Heart right ventricle (tissue), 16 donors: Measurements from ENCODE around the gene VPS13A. TPM values are rescaled to one million over a fixed set of nuclear protein-coding genes. Genes with fewer than 3 reads are reported as not detected.

Source experiments
- ATAC-seq, 8 donors: fragments of 200-7000 bp; cut with Tn5 transposase; one replicate each; pipeline ENCODE4 v1.9.1; 2020; ENCODE audit warnings: mild to moderate bottlenecking in 8 of 8, moderate library complexity in 8 of 8, moderate number of reproducible peaks in 1 of 8
- DNase-seq, 2 donors: peaks; one replicate each; pipeline ENCODE4 v3.0.0-alpha.2; 2020
- H3K27ac ChIP-seq, 10 donors: fragments of 200-600 bp; sonication (generic) in 2 of 10; one replicate each; pipeline versions ENCODE4 v1.5.0 to v1.8.0; 2020 to 2022; ENCODE audit warnings: mild to moderate bottlenecking in 3 of 10
- H3K27me3 ChIP-seq, 7 donors: fragments of 200-600 bp; one replicate each; pipeline ENCODE4 v1.8.0; 2021 to 2022; ENCODE audit warnings: mild to moderate bottlenecking in 2 of 7
- H3K36me3 ChIP-seq, 9 donors: fragments of 200-600 bp; sonication (generic) in 1 of 9; one replicate each; pipeline versions ENCODE4 v1.5.0 to v1.8.0; 2020 to 2022; ENCODE audit warnings: mild to moderate bottlenecking in 2 of 9
- H3K4me1 ChIP-seq, 9 donors: fragments of 200-600 bp; sonication (generic) in 1 of 9; one replicate each; pipeline versions ENCODE4 v1.5.0 to v1.8.0; 2020 to 2022; ENCODE audit warnings: mild to moderate bottlenecking in 4 of 9
- H3K4me3 ChIP-seq, 10 donors: fragments of 200-600 bp; sonication (generic) in 2 of 10; one replicate each; pipeline versions ENCODE4 v1.5.0 to v1.8.0; 2020 to 2022; ENCODE audit warnings: mild to moderate bottlenecking in 7 of 10, moderate library complexity in 2 of 10
- H3K9me3 ChIP-seq, 11 donors: fragments of 200-600 bp in 10 of 11; sonication (generic) in 2 of 11; one replicate each; pipeline versions ENCODE4 v1.5.0 to v1.8.0; 2013 to 2022; ENCODE audit warnings: mild to moderate bottlenecking in 2 of 11, control low read depth in 1 of 11, moderate library complexity in 1 of 11
- WGBS, 2 donors: extraction: QIAGEN DNeasy Blood & Tissue Kit; methylation state at CpG; one replicate each; pipeline ENCODE4 v1.1.7; 2013; ENCODE audit warnings: inconsistent platforms in 1 of 2; 5-methylcytosine and 5-hydroxymethylcytosine counted together
- intact Hi-C, 10 donors: fragments of 100-400 bp; cut with DNase I; formaldehyde crosslinking; loops; one replicate each; pipeline versions ENCODE4 v1.11.1 to v1.14.2; 2022
- polyA plus RNA-seq, 2 donors: library from polyadenylated mRNA; stranded (reverse); fragments of 200-250 nt; gene quantifications; one replicate each; pipeline ENCODE4 v1.2.3, GENCODE V29; 2013
- total RNA-seq, 10 donors: library from RNA; stranded (reverse); fragmentation: NEBNext Ultra II Directional in 3 of 10; extraction: Animal tissue kit (Norgen Biotek cat#: 25700) in 3 of 10; gene quantifications; one replicate each; pipeline versions ENCODE4 v1.2.1 to v1.2.4, GENCODE V29; 2021 to 2023
- TF ChIP-seq, protein P1 (sequence below), 9 donors: fragments of 200-600 bp; sonication (generic) in 2 of 9; IDR thresholded peaks; one replicate each; pipeline versions ENCODE4 v1.5.0 to v1.8.0; 2021 to 2022; ENCODE audit warnings: antibody characterized with exemption in 9 of 9, mild to moderate bottlenecking in 5 of 9, moderate library complexity in 1 of 9
- donor health status: Arrhythmogenic right ventricular cardiomyopathy.
- donor health status: ischemic (EF 13 %, LVEDD 7.1; RV severe dilation, severe dysfunction).
- donor health status: healthy with polysubstance abuse.
- donor health status: DM: no; HTN: yes; CAD: no.
- donor health status: DM: no; HTN: no; CAD: no.
- donor health status: ischemic (EF 25% LVEDD 6.9; RV normal size, moderate dysfunction).
- donor health status: ischemic (EF 25% LVEDD 5.7; RV mildly dilated, moderate dysfunction).
- donor health status: healthy.
- donor health status: DM: yes; HTN: yes; CAD: no.
- donor health status: Ischemic cardiomyopathy.
- donor health status: ischemic (EF 35%, LVEDD 5.7; RV mildly dilated, moderate dysfunction).
- donor health status: nonischemic (EF 11% LVEDD 7.7; RV severe dilation, severe dysfunction).
- donor health status: DM: yes; HTN: yes; CAD: no.
- donor health status: PGD.
- donor health status: ischemic (EF 29% LVEDD 5.4; RV normal size, mild dysfunction).
- donor health status: nonischemic (EF 23%, LVEDD 6.1; RV moderate dilation, normal function).

Gene VPS13A
- total and polyA plus RNA-seq, 12 donors: 6.8 to 53.2 (median 33.6) TPM

- Histone ChIP-seq H3K27me3 (no peaks in the 10 kb centered on the region), H3K9me3 (no peaks in the 10 kb centered on the region), H3K27ac (no peak overlapping the region), H3K4me3 (no peak overlapping the region), H3K4me1 (no peaks in the 10 kb centered on the region), H3K36me3 (peaks cover 0 to 61% (median 4%) of the 10 kb centered on the region in 9 donors)
- ATAC-seq (no peak), DNase-seq (no peak)
- TF ChIP-seq, protein P1, sequence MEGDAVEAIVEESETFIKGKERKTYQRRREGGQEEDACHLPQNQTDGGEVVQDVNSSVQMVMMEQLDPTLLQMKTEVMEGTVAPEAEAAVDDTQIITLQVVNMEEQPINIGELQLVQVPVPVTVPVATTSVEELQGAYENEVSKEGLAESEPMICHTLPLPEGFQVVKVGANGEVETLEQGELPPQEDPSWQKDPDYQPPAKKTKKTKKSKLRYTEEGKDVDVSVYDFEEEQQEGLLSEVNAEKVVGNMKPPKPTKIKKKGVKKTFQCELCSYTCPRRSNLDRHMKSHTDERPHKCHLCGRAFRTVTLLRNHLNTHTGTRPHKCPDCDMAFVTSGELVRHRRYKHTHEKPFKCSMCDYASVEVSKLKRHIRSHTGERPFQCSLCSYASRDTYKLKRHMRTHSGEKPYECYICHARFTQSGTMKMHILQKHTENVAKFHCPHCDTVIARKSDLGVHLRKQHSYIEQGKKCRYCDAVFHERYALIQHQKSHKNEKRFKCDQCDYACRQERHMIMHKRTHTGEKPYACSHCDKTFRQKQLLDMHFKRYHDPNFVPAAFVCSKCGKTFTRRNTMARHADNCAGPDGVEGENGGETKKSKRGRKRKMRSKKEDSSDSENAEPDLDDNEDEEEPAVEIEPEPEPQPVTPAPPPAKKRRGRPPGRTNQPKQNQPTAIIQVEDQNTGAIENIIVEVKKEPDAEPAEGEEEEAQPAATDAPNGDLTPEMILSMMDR (IDR thresholded peaks at IDR 0.05): no peak
- intact Hi-C loops: no loop called here
- WGBS, 2 donors: 78 to 86% methylated on average over 2 of the region's 2 CpGs
Observed at GRCh38 chr9:77210116-77210515, 32.8 kb downstream of the VPS13A start.

DNA sequence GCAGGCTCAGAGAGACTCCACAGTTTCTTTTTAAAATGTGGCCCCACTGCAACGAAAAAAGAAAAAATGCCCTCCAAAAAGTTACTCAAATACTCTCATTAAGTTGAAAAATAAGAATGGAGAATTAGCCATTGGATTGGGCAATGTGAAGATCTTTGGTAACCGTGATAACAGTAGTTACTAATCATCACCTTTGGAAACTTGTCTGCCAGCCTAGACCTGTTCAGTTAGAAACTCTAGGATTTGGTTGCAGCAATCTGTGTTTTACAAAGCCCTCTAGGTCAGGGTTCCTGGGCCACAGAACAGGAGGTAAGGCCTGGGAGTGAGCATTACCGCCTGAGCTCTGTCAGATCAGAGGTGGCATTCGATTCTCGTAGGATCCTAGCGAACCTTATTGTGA lies 34.2 kb downstream of the VPS13A start:
- peaks cover 0 to 63% (median 2%) of the 10 kb centered on the region in 9 donors for H3K36me3 ChIP-seq
- DNase-seq (no peak), ATAC-seq (no peak)
- no peak overlapping the region for H3K27ac ChIP-seq
- no peaks in the 10 kb centered on the region for H3K27me3 ChIP-seq
- no peaks in the 10 kb centered on the region for H3K9me3 ChIP-seq
- WGBS, 2 donors: 96 to 97% methylated on average over 6 of the region's 6 CpGs
- TF ChIP-seq, protein P1 (IDR thresholded peaks at IDR 0.05): no peak
- intact Hi-C loops: no loop called here
- no peaks in the 10 kb centered on the region for H3K4me1 ChIP-seq
- no peak overlapping the region for H3K4me3 ChIP-seq

DNA sequence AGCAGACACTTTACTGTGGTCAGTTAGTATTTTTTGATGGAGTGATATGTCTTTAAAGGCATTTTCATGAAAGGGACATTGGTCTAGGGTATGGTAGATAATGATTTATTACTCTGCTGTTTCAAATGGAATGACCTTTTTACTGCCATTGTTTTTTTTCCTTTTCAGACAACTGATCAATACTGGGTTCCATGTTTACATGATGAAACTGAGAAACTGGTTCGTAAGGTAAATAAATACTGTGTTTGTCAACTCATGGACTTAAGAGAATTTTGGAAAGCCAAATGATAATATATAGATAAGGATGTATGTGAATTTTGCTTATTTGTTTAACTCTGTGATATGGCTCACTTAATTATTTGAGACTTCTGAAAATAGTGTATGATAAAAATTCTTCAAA lies 35.5 kb downstream of the VPS13A start:
- H3K4me1 ChIP-seq: no peaks in the 10 kb centered on the region
- DNase-seq (no peak), ATAC-seq (no peak)
- TF ChIP-seq, protein P1 (IDR thresholded peaks at IDR 0.05): no peak
- intact Hi-C loops: no loop called here
- no peaks in the 10 kb centered on the region for H3K9me3 ChIP-seq
- no peaks in the 10 kb centered on the region for H3K27me3 ChIP-seq
- H3K27ac ChIP-seq: no peak overlapping the region
- WGBS, 2 donors: 95% methylated on average over 1 of the region's 1 CpG
- no peak overlapping the region for H3K4me3 ChIP-seq
- H3K36me3 ChIP-seq: peaks cover 0 to 70% (median 0%) of the 10 kb centered on the region in 9 donors

- Histone ChIP-seq H3K9me3 (no peaks in the 10 kb centered on the region), H3K27me3 (no peaks in the 10 kb centered on the region), H3K4me1 (peaks cover 0 to 4% (median 0%) of the 10 kb centered on the region in 9 donors), H3K36me3 (peaks cover 0 to 75% (median 0%) of the 10 kb centered on the region in 9 donors), H3K4me3 (no peak overlapping the region), H3K27ac (no peak overlapping the region)
- WGBS, 2 donors: 63 to 67% methylated on average over 5 of the region's 5 CpGs
- intact Hi-C loops: loop anchor here in 1 of 10 donors (5.0 kb wide), 1 partner anchor 49 kb away; no protein-coding TSS in a partner anchor
- peak in 2 of 8 donors; percentile 49 to 55 for ATAC-seq
- no peak for DNase-seq
- TF ChIP-seq, protein P1 (IDR thresholded peaks at IDR 0.05): peak in 4 of 9 donors; percentile 34 to 39 (median 34)
Observed at GRCh38 chr9:77215874-77216273, 38.5 kb downstream of the VPS13A start.
